ENCODE measurements around the gene KAZN. TPM values are rescaled to one million over a fixed set of nuclear protein-coding genes. Genes with fewer than 3 reads are reported as not detected.

Gene KAZN
- total and polyA plus RNA-seq, 2 of the 8 experiments (the other 6 are each of a cell fraction or from before 2014, with no cell fraction given) = 3.7 to 11.8 TPM

DNA sequence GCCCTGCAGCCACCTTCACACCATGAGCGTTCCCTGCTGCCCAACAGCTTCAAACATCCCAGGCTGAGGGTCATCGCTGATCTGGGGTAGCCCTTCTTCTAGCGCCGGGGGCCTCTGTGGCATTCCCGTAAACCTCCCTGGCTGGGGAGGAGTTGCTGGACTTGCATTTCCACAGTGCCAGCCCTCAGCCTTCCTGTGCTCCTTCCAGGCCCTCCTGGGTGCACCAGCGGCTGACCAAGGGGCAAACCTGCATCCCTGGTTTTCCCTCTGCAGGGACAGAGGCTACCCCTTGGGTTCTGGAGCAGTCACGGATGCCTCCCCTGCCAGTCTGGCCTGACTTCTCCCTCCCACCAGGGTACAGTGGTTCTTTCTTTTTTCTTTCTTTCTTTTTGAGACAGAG is 336.4 kb downstream of the KAZN start:
- Histone ChIP-seq H2AFZ (ENCODE audit: low read length) (no peak overlapping the region), H3K79me1 (ENCODE audit: low read depth, low read length) (no peaks in the 10 kb centered on the region), H3K79me2 (ENCODE audit: control insufficient read depth in 1 of 2, insufficient read depth in 2 of 2, low read length in 2 of 2) (no peaks in the 10 kb centered on the region), H2BK20ac (ENCODE audit: low read length) (no peak overlapping the region), H3K4me2 (ENCODE audit: insufficient read depth in 1 of 2, low read depth in 2 of 2, low read length in 2 of 2) (no peak overlapping the region), H3K4me1 (replicated peaks in 1 of 4; ENCODE audit: control insufficient read depth in 3 of 4, insufficient read depth in 4 of 4, low read length in 3 of 4) (peaks cover 0 to 2% (median under 1%) of the 10 kb centered on the region in 4 experiments; a peak in 3 of 7 replicates), H4K20me1 (replicated peaks in 1 of 2; ENCODE audit: control insufficient read depth in 1 of 2, insufficient read depth in 2 of 2, low read length in 2 of 2) (peaks cover 4 to 9% of the 10 kb centered on the region in 2 experiments), H3K36me3 (ENCODE audit: control insufficient read depth in 2 of 4, insufficient read depth in 4 of 4, low read length in 3 of 4) (no peaks in the 10 kb centered on the region), H2BK12ac (ENCODE audit: low read depth, low read length) (no peak overlapping the region), H2BK120ac (replicated peaks; ENCODE audit: low read depth, low read length) (no peak overlapping the region), H3K23me2 (ENCODE audit: low read depth, low read length) (no peaks in the 10 kb centered on the region), H3K9me3 (ENCODE audit: insufficient read depth in 2 of 2, low read depth in 1 of 2, low read length in 1 of 2) (no peaks in the 10 kb centered on the region), H3K27me3 (replicated peaks in 1 of 4; ENCODE audit: control insufficient read depth in 3 of 4, extremely low read depth in 1 of 4, insufficient read depth in 3 of 4, low read length in 3 of 4) (no peaks in the 10 kb centered on the region), H4K91ac (replicated peaks; ENCODE audit: insufficient read length, low read length) (no peak overlapping the region), H2BK15ac (ENCODE audit: low read length) (no peak overlapping the region), H3K56ac (replicated peaks; ENCODE audit: insufficient read length, low read depth, low read length) (no peak overlapping the region), H3K4ac (replicated peaks; ENCODE audit: insufficient read length, low read depth, low read length) (no peak overlapping the region), H3K27ac (ENCODE audit: low read depth, low read length) (no peak overlapping the region), H3K9ac (replicated peaks in 1 of 4; ENCODE audit: extremely low read depth in 1 of 4, low read depth in 3 of 4, low read length in 3 of 4) (no peak overlapping the region), H3K4me3 (ENCODE audit: extremely low read depth in 1 of 4, insufficient read depth in 2 of 4, low read depth in 3 of 4, low read length in 4 of 4) (no peak overlapping the region), H3K18ac (ENCODE audit: extremely low read depth, low read length) (no peak overlapping the region), H3K14ac (ENCODE audit: insufficient read length) (no peak overlapping the region), H2AK5ac (ENCODE audit: low read depth, low read length) (no peak overlapping the region), H4K8ac (ENCODE audit: extremely low read depth, insufficient read depth, low read length) (peak overlapping the region; percentile 57; the same call in 1 of the 2 replicates), H2BK5ac (ENCODE audit: low read depth, low read length) (no peak overlapping the region), H3K23ac (ENCODE audit: insufficient read length) (no peak overlapping the region), H4K5ac (ENCODE audit: insufficient read length, low read depth, low read length) (no peak overlapping the region)
- FAIRE-seq (no peak), DNase-seq (ENCODE audit: low read depth in 1 of 2, low spot score in 2 of 2) (no peak)
- CTCF ChIA-PET (ENCODE audit: partially characterized antibody) = no interaction called here
- POLR2A ChIA-PET (ENCODE audit: partially characterized antibody) = no interaction called here
- TF ChIP-seq SIRT6 (IDR thresholded peaks at IDR 0.05; ENCODE audit: low read length) (no peak), EP300 (IDR thresholded peaks at IDR 0.05; ENCODE audit: borderline replicate concordance in 1 of 2, low read depth in 2 of 2, low read length in 2 of 2) (no peak), TAF7 (optimal IDR thresholded peaks at IDR 0.05; ENCODE audit: borderline replicate concordance, low read depth, low read length) (no peak), POLR2A (IDR thresholded peaks at IDR 0.05; ENCODE audit: control extremely low read depth in 1 of 2, low read depth in 2 of 2, low read length in 2 of 2) (no peak), CHD1 (IDR thresholded peaks at IDR 0.05; ENCODE audit: low read depth, low read length) (no peak), HDAC6 (IDR thresholded peaks at IDR 0.05; ENCODE audit: low read depth, low read length) (no peak), MAFK (IDR thresholded peaks at IDR 0.05; ENCODE audit: low read depth, low read length) (no peak)
- TF ChIP-seq, protein P1, sequence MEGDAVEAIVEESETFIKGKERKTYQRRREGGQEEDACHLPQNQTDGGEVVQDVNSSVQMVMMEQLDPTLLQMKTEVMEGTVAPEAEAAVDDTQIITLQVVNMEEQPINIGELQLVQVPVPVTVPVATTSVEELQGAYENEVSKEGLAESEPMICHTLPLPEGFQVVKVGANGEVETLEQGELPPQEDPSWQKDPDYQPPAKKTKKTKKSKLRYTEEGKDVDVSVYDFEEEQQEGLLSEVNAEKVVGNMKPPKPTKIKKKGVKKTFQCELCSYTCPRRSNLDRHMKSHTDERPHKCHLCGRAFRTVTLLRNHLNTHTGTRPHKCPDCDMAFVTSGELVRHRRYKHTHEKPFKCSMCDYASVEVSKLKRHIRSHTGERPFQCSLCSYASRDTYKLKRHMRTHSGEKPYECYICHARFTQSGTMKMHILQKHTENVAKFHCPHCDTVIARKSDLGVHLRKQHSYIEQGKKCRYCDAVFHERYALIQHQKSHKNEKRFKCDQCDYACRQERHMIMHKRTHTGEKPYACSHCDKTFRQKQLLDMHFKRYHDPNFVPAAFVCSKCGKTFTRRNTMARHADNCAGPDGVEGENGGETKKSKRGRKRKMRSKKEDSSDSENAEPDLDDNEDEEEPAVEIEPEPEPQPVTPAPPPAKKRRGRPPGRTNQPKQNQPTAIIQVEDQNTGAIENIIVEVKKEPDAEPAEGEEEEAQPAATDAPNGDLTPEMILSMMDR (IDR thresholded peaks at IDR 0.05; ENCODE audit: control extremely low read depth in 1 of 3, insufficient read depth in 1 of 3, low read depth in 1 of 3, low read length in 3 of 3) = no peak
- 90% methylated on average over 6 of the region's 7 CpGs; no CpG with 5 or more reads in 1 of the 2 experiments for WGBS, 2 experiments (ENCODE audit: extremely low coverage in 1 of 2, insufficient coverage in 1 of 2, insufficient read length in 1 of 2, insufficient replicate concordance in 2 of 2, low coverage in 1 of 2, low lambda C conversion rate in 2 of 2, missing lambda C conversion rate in 1 of 2)
